NCI-H146 treated with DMSO at 0.1 percent for 48 hours (cell line): ENCODE results near the gene ATP9B.
A peak's percentile ranks its signal among the peaks of the same experiment; 100 is the strongest.
"Not testable (repeated sequence)": the region's sequence is repeated elsewhere in the genome, so short reads cannot be mapped to it uniquely, and the experiment has no call there.

Source experiments
- DNase-seq: peaks from one replicate; lab custom pipeline; 2025; ENCODE audit not compliant: unreplicated experiment; lab: John Stamatoyannopoulos, UW

ATP9B gene

GRCh38 chr18:79070486-79070885 lies 1.3 kb downstream of the ATP9B start:
- DNase-seq: peak; percentile 47

- no peak for DNase-seq
Observed at GRCh38 chr18:79071037-79071436, 1.8 kb downstream of the ATP9B start.

DNA sequence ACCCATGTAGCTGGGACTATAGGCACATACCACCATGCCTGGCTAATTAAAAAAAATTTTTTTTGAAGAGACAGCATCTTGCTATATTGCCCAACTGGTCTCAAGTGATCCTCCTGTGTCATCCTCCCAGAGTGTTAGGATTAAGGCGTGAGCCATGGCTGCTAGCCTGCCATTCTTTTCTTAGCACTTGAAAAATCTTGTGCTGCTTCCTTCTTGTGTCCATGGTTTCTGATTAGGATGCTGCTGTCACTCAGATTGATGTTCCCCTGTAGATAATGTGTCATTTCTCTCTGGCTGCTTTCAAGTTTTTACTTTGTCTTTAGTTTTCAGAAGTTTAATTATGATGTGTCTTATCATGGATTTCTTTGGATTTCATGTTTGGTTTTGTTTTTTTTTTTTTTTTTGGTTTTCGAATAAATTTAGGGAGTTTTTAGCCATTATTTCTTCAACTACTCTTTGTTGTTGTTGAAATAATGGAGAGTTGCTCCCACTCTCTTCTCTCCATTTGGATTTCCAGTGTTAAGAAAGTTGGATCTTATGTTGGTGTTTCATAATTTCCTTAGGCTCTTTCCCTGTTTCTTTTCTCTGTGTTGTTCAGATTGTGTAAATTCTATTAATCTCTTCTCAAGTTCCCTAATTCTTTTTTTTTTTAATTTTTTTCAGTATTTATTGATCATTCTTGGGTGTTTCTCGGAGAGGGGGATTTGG lies 2.5 kb downstream of the ATP9B start:
- DNase-seq: no peak

GRCh38 chr18:79072655-79073054 lies 3.5 kb downstream of the ATP9B start:
- DNase-seq: not testable (repeated sequence)

DNA sequence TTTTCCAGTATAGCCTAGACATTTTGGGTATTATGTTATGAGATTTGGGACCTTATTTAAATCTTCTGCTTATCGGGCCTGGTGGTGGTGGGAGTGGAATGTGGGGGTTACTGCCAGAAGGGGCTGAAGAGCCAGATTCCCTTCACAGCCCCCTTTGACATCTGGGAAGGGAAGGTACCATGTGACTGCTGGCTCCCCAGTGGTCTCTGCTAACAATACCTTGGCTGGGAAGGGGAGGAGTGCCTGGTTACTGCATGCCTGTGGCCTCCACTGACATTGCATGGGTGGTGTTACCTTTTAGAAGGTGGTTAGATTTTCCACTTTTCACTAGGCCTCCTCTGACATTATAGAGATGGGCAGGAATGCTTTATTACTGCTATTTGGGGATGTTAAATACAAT lies 8.0 kb downstream of the ATP9B start:
- DNase-seq: no peak

DNA sequence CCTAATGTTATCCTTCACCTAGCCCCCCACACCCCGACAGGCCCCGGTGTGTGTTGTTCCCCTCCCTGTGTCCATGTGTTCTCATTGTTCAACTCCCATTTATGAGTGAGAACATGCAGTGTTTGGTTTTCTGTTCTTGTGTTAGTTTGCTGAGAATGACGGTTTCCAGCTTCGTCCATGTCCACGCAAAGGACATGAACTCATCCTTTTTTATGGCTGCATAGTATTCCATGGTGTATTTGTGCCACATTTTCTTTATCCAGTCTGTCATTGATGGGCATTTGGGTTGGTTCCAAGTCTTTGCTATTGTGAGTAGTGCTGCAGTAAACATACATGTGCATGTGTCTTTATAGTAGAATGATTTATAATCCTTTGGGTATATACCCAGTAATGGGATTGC lies 9.6 kb downstream of the ATP9B start:
- not testable (repeated sequence) for DNase-seq

GRCh38 chr18:79092874-79093273 lies 23.7 kb downstream of the ATP9B start:
- no peak for DNase-seq

DNA sequence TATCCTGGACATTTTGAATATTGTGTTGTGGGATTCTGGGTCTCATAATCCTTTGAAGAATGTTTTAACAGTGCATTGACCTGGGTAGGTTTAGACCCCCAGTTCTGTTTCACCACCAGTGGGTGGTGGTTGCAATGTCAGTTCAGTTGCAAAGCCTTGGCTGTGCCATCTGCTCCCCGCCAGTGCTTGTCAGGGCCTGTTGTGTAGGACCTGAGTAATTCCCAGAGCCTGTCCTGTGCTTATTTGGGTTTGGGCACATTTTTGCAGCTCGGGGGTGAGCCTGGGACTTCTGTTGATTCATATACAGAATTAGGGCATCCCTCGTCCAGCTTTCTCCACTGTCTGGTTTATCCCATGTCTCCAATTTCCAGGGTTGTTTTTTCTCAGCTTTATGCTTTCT lies 24.8 kb downstream of the ATP9B start:
- DNase-seq: no peak

GRCh38 chr18:79095216-79095615 lies 26.0 kb downstream of the ATP9B start:
- DNase-seq: no peak

- no peak for DNase-seq
Observed at GRCh38 chr18:79100944-79101343, 31.8 kb downstream of the ATP9B start.

DNA sequence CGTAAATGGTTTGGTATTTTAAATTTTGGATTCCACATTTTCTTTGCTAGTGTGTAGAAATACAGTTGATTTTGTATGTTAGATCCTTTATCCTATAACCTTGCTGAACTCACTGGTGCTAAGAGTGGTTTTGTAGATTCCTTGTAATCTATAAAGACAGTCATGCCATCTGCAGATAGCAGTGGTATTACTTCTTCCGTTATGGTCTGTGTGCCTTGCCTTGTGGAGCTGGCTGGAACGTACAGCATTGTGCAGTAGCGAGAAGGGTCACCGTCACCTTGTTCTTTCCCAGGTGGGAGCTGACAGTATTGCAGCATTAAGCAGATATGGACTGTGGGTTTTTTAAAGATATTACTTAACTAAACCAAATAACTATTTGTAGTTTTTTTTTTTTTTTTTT lies 33.7 kb downstream of the ATP9B start:
- no peak for DNase-seq

DNA sequence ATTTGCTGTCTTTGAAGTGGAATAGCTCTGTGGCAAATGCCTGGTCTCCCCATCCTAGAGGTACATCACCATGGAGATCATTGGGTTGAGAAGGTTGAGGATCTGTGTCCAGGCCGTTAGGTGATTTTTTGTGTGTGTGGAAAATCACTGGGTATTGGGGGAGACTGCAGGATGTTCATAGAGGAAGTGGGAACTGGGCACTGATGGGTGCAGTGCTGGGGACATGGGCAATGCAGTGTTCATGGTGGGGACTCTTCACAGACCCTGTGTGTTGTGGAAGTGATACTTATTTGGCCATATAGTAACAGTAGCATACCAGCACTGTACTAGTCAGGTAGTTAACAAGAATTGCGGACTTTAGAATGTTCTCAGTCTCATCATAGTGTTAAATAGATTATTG lies 34.9 kb downstream of the ATP9B start:
- no peak for DNase-seq

DNA sequence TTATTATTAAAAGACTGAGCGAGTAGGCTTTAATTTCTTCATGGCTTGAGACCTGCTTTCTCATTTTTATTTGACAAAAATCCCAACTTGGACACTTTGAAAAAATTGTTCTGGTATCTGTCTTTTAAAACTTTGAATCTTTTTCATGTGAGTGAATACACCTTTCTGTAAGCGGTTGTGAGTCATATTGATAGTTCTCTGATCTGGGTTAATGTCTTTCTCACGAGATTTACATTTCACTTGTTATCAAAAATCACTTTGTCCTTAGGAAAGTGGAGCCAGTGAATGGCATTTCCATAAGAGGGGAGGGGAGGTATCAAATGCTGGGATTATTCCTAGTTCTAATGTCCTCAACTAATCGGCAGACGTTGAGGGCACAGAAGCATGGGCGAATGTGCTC lies 36.3 kb downstream of the ATP9B start:
- no peak for DNase-seq

DNA sequence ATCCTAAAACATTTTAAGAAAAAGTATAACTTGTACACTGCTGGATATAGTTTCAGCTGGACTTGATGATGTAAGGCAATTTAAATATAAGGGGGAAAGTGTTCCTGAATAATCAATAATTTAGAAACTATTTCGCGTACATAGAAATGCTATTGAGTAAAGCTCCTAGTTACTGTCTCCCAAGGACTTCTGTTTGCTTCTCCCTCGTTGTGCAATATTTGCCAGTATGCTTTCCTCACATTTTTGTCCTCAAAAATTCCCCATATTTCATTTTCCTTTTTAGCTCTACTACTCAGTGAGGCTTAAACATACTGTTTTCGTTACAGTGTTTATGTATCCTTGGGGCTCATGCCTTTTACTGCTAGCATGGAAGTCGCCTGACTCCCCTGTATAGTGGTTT lies 36.9 kb downstream of the ATP9B start:
- DNase-seq: no peak

- DNase-seq: no peak
Observed at GRCh38 chr18:79107886-79108285, 38.7 kb downstream of the ATP9B start.

- no peak for DNase-seq
Observed at GRCh38 chr18:79108549-79109215, 39.5 kb downstream of the ATP9B start.

DNA sequence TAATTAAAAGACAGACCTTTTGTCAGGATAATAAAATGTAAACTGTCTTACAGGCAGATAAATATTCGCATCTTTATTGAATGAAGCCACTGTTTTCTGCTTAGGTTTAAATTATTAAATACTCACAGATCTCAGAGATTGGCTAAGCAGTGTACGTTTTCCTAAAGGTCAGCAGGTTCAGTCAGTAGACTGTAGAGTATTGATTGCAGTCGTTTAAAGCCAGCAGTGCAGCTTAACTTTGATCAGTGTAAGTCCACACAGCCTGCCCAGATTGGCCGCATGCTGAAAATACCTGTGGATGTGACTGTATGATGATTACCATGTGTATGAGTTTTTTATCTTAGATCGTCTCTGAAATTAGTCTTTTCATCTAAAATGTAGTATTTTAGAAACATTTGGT lies 42.3 kb downstream of the ATP9B start:
- DNase-seq: no peak

DNA sequence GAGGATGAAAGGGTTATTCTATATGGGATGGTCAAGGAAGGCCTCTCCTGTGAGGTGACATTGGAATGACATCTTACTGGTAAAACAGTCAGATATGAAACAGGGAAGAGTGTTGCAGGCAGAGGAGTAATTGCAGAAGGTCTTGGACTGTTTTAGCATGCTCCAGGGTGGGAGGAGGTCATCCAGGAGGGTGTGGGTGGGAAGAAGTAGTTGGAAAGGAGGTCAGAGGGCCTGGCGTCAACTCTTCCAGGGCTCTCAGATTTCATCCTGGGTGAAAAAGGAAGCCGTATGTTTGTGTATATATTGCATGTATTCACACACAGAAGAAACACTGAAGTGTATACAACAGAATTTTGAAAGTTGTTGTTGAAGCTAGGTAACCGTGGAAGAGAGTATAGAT lies 48.2 kb downstream of the ATP9B start:
- no peak for DNase-seq

DNA sequence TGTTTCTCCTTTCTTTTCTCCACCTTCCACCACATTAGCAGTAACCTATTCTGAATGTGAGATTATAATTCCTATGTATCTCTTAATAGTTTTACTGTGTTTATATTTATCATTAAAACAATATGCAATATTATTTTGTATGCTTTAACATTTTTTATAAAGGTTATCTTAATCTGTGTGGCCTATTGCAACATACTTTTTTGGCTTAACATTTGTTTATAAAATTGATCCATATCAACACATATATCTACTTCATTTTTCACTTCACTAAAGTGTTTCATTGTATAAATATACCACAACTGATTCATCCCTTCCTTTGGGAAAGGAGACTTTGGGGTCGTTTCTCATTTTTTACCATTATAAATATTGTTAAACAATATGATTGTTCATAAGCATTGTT lies 48.6 kb downstream of the ATP9B start:
- no peak for DNase-seq

- DNase-seq: no peak
Observed at GRCh38 chr18:79118797-79119196, 49.6 kb downstream of the ATP9B start.

DNA sequence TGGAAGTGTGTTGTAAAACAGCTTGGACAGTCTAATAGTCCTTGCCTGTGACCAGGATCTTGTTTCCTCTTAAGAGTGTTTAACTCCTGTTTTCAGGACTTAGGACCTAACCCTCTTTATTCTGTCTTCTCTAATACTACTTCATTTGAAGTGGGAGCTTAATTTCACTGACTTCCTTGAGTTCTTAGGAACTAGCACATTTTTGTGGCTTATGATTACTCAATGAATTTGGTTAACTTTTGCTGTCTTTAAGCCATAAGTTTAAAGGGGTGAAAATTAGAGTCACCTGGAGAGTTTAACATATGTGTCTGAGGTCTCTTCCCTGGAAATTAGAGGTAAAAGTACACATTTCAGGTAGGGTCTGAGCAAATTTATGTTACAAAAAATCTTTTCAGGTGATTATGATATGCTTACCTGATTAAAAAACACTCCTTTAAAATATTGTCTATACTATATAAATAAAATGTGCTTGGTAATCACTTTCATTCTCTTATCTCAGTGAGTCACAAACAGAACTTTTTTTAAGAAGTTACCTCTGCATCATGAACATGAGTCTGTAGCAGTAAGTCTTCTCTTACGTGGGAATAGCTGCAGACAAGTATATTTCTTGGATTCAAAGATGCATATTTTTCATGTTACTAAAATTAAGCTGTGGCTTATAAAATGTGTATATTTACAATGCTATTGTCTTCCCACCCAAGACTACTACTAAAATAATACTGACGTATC lies 52.7 kb downstream of the ATP9B start:
- no peak for DNase-seq

DNA sequence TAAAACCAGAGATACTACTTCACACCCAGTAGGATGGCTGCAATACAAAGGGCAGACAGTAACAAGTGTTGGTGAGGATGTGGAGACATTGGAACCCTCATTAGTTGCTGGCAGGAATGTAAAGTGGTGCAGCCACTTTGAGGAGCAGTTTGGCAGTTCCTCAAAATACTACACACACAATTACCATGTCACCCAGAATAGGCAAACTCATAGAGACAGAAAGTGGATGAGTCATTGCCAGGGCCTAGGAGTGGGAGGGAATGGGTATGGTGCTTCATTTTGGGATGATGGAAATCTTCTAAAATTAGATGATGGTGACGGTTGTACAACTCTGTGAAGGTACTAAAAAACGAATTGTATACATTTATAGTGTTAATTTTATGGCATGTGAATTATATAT lies 54.8 kb downstream of the ATP9B start:
- DNase-seq: no peak
